GM12875 (cell line): Measurements from ENCODE around the gene INF2.
A peak's percentile ranks its signal among the peaks of the same experiment; 100 is the strongest.

ENCODE experiments used
- H3K4me3 ChIP-seq: one replicate; pipeline ENCODE4 v1.5.1; 2011; ENCODE audit warnings: low read depth, low read length, control low read depth
- TF ChIP-seq, protein P1 (sequence below): IDR thresholded peaks from 2 replicates; pipeline ENCODE4 v1.5.1; 2011; ENCODE audit warnings: low read depth, mild to moderate bottlenecking, control low read depth, inconsistent platforms, low read length, moderate library complexity, borderline replicate concordance; ENCODE audit not compliant: insufficient read depth

INF2 gene

DNA sequence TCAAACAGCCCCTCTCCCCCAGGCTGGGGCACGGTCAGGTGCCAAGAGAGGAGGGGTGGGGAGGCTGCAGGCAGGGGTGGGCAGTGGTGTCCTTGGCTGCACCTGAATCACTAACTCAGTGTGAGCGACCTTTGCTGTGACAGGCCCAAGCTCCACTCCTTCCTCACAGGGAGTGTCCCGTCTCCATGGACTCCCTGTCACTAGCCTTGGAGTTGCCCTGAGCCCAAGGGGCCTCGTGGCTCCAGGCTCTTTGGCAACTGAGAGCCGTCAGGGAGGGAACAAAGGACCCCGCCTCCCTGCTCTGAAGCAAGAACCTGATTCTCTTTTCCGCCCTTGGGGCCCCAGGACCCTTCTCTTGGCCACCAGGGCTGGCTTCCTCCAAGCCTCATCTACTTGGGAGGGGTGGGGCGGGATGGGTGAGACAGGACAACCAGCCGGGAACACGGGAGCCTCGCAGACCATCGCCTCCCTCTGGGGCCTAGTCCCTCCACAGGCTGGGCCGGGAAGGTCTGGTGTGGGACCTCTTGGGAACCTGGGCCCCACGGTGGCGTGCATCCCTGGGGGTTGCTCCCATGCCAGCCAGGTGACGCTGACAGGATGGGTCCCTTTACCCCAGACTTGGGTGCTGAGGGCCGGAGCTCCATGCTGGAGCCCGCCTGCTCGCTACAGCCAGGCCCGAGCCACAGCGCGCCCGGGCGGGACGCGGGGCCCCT lies 33.7 kb downstream of the INF2 start:
- TF ChIP-seq, protein P1, sequence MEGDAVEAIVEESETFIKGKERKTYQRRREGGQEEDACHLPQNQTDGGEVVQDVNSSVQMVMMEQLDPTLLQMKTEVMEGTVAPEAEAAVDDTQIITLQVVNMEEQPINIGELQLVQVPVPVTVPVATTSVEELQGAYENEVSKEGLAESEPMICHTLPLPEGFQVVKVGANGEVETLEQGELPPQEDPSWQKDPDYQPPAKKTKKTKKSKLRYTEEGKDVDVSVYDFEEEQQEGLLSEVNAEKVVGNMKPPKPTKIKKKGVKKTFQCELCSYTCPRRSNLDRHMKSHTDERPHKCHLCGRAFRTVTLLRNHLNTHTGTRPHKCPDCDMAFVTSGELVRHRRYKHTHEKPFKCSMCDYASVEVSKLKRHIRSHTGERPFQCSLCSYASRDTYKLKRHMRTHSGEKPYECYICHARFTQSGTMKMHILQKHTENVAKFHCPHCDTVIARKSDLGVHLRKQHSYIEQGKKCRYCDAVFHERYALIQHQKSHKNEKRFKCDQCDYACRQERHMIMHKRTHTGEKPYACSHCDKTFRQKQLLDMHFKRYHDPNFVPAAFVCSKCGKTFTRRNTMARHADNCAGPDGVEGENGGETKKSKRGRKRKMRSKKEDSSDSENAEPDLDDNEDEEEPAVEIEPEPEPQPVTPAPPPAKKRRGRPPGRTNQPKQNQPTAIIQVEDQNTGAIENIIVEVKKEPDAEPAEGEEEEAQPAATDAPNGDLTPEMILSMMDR = no peak
- H3K4me3 ChIP-seq = no peak overlapping the region

DNA sequence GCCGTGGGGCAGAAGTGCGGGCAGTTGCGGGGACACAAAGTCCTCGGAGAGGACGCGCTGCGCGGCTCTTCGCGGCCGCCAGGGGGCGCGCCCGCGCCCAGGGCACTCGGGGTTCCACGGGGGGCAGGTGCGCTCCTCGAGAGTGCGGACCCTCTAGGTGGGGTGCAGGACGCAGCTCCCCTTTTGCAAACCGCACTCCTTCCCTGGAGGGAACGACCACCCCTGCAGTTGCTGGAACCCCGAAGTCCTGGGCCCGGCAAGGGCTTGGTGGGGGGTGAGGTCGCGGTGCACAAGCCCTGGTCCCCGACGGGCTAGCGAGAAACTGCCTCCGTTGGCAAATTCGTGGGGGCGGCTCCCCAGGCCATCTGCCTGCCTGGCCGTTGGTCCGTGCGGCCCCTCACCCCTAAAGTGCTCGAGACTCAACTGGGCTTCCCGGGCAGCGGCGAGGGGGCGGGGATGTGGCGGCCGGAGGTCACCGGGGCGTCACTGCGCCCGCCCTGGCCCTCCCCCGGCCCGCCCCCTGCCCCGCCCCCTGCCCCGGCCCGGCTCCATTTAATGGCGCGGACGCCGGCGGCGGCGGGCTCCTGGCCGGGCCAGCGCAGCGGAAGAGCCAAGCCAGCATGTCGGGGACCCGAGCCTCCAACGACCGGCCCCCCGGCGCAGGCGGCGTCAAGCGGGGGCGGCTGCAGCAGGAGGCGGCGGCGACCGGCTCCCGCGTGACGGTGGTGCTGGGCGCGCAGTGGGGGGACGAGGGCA lies 34.4 kb downstream of the INF2 start, which contains the start of gene ADSS1:
Gene ADSS1 (plus strand): TSS at position 579 of the 756 bp plus-strand sequence. CDS start 42 bp downstream, at position 621.
- H3K4me3 ChIP-seq = peak within 1 kb of the TSS; percentile 63
- TF ChIP-seq, protein P1 = peak; percentile 98

DNA sequence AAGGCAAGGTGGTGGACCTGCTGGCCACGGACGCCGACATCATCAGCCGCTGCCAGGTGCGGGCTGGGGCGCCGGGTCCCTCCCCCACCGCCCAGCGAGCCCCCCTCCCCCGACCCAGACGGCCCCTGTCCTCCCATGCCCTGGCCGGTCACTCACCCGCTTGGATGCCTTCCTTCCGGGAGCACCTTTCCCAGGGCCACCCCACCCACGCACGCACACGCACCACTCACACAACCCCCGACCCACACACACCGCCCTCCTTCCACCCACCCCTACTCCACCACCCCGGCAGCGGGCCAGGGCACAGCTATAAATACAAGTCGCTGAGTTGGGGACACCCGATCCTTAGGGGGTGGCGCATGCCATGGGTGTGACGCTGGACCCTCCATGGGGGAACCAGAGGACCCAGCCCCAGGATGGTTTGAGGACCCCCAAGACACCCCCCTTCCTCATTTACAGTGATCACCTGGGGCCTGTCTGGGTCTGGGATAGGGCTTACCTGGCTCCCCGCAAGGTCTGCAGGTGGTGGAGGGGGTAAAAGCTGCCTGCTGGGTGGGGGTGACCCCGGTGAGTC lies 35.1 kb downstream of the INF2 start:
- peak overlapping the region; percentile 48 for H3K4me3 ChIP-seq
- TF ChIP-seq, protein P1 = no peak

DNA sequence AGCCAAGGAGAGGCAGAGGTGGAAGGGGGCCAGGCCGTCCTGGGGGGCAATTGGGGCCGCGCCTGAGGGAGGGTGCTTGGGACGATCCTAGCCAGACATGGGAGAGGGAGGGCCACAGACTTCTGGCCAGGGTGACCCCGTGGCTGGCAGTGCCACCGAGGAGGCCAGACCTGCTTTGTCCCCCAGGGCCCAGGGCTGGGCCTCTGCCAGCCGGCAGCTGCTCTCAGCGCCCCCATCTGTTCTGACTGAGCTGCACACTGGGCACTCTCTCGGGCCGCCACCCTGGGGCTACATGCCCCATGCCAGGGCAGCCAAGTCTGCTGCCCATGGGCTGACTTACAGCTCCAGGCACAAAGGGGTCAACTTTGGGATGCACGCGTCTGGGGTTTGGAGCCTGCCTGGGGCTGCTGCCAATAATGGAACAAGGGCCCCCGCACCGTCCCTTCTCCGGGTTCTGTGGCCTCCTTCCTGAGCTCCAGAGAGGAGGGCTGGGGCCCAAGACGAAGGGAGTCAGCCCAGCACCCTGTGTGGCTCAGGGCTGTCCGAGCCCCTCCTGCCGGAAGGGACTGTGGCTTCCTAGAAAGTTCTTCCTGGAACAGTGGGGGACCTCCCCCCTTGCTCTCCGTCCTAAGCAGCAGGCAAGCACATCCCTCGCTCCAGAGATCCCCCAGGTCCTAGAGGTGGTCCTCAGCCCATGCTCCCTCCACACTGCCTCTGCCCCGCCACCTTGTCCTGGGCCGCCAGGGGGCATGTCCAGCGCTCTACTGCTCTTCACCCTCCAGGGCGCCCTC lies 35.8 kb downstream of the INF2 start:
- TF ChIP-seq, protein P1 = 0 out of 2 replicates have a peak, but pooled peaks have one; percentile 10
- H3K4me3 ChIP-seq = no peak overlapping the region

DNA sequence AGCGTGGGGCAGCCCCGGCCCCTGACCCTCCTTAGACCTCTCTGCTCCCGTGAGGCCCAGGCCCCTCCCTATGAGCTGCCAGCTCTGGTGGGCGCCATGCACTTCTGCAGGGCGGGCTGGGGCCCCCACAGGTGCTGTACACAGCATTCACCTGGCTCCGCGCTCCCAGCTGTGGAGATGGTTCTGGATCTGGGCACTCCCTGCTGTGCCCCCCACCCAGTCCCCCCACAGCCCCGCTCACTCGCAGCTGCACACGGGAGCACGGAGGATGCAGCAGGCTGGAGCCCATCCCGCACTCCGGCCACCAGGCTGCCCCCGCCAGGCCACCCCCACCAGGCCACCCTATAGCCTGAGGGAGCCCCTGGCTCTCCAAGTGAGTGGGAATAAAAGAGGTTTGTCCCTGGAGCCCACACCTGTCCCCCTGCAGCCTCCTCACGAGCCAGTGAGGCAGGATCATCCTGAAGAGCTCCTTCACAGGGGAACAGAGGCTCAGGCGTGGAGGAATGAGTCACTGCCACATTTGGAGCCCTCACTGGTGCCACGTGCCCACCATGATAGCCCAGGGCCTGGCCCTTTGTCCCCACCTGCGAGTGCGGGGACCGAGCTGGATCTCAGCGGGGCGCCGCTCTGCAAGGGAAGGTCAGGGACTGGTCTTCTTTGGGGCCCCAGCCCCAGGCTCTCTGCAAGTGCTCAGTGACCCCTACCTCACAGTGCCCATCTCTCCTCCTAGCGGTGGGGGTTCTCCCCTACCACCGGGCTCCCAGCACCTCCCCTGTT lies 36.5 kb downstream of the INF2 start:
- TF ChIP-seq, protein P1 = no peak
- no peak overlapping the region for H3K4me3 ChIP-seq

DNA sequence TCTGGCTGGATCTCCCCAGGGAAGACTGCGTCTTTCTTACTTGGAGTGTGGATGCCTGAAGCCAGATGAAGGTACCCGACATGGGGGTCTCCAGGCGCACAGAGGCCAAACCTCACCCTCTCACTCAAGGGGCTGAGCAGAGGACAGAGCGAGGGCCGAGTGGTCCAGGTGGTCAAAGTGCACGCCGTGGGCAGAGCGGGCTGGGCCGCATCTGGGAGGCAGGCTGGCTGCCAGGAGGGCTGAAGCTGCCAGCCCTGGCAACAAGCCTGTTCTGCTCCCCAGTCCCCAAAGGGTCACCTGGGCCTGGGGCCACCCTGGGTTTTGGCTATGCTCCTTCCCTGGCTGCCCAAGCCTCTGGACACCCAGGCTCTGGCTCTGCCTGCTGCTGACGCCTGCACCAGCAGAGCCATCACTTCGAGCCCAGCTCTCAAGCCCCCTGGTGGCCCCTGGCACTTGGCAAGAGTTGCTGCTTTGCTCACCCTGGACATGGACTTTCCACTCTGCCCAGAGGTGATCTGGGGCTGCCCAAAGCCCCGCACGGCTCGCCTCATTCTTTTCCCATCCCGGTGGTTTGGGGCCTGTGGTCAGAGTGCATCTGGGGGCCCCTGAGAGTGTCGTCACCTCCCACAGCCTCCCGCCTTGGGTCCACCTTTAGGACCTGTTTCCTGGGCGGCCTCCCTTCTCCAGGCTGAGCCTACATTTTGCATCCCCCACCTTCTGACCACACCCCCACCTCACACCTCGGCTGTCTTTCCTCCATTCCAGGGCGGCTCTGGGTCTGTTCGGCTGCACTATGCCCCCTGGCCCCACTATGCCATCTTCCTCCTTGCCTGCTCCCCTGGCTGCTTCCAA lies 37.4 kb downstream of the INF2 start:
- TF ChIP-seq, protein P1 = no peak

More for the DNA sequence above, 37.4 kb downstream of the INF2 start:
- no peak overlapping the region for H3K4me3 ChIP-seq
